K562 (cell line): ENCODE data around the gene LYRM7. TPM values are rescaled to one million over a fixed set of nuclear protein-coding genes. Genes with fewer than 3 reads are reported as not detected.

ENCODE experiments used
- ATAC-seq: fragments of 200-7000 bp; cut with Tn5 transposase; 3 replicates; pipeline ENCODE4 v1.9.1; 2020; ENCODE audit warnings: moderate library complexity
- BruUV-seq: library from RNA; stranded (reverse); fragments of 400-500 nt; replicated peaks from 2 replicates; lab custom pipeline; 2021; lab: Mats Ljungman, UMichigan
- CTCF ChIA-PET: fragments of 300-600 bp; formaldehyde crosslinking; extraction: SDS; loops from one replicate; lab custom pipeline; 2021; ENCODE audit warnings: low intra/inter-chr PET ratio; lab: Yijun Ruan, JAX
- POLR2A ChIA-PET: fragments of 300-600, 350-650 bp; sonication (Branson Sonifier 250); formaldehyde crosslinking; extraction: SDS; loops from one replicate; lab custom pipeline; 2021; ENCODE audit warnings: antibody characterized with exemption, inconsistent platforms; lab: Yijun Ruan, JAX
- DNase-seq, 4 experiments: peaks; one replicate each; pipeline versions ENCODE4 v3.0.0 to v3.0.0-alpha.2; 2011 to 2018; ENCODE audit warnings: low spot score in 3 of 4, mixed read lengths in 3 of 4; ENCODE audit errors: extremely low read depth in 1 of 4
- FAIRE-seq: peaks from 2 replicates; lab custom pipeline; 2011; peaks lifted over from hg19 to GRCh38; lab: Jason Lieb, UNC
- H2AFZ ChIP-seq: 2 replicates; pipeline ENCODE4 v1.6.0; 2011; ENCODE audit warnings: low read depth, low read length, control low read depth, inconsistent platforms
- H3K27ac ChIP-seq: fragments of 200-600 bp; 3 replicates; pipeline ENCODE4 v1.8.0; 2011; ENCODE audit warnings: low read depth, mild to moderate bottlenecking, control low read depth, inconsistent platforms, low read length, moderate library complexity, mixed read lengths; ENCODE audit errors: extremely low read depth
- H3K27me3 ChIP-seq, 2 experiments: fragments of 300-600 bp in 1 of 2; 2 replicates in 1 of 2; 3 replicates in 1 of 2; pipeline versions ENCODE4 v1.6.0 to v1.8.0; 2011; ENCODE audit warnings: inconsistent platforms in 2 of 2, low read length in 2 of 2, mild to moderate bottlenecking in 1 of 2, mixed read lengths in 1 of 2, moderate library complexity in 1 of 2; ENCODE audit not compliant: control insufficient read depth in 2 of 2, insufficient read depth in 2 of 2
- H3K36me3 ChIP-seq: fragments of 300-600 bp; 3 replicates; pipeline ENCODE4 v1.8.0; 2011; ENCODE audit warnings: mild to moderate bottlenecking, low read length, inconsistent platforms; ENCODE audit not compliant: control insufficient read depth, insufficient read depth
- H3K4me1 ChIP-seq, 2 experiments: fragments of 200-600 bp in 1 of 2; replicated peaks in 1 of 2; 2 replicates in 1 of 2; 3 replicates in 1 of 2; pipeline versions ENCODE4 v1.5.1 to v1.8.0; 2011; ENCODE audit warnings: inconsistent platforms in 2 of 2, low read length in 2 of 2, mild to moderate bottlenecking in 1 of 2, mixed read lengths in 1 of 2, moderate library complexity in 1 of 2; ENCODE audit not compliant: control insufficient read depth in 2 of 2, insufficient read depth in 2 of 2
- H3K4me2 ChIP-seq: 2 replicates; pipeline ENCODE4 v1.6.1; 2011; ENCODE audit warnings: low read length, control low read depth, inconsistent platforms, mixed read lengths; ENCODE audit not compliant: insufficient read depth
- H3K4me3 ChIP-seq: fragments of 200-600 bp; sonication (generic), shearing (Covaris generic); 2 replicates; pipeline ENCODE4 v1.5.1; 2016; ENCODE audit warnings: control low read depth, inconsistent platforms
- H3K79me2 ChIP-seq: fragments of 200-600 bp; 3 replicates; pipeline ENCODE4 v1.8.0; 2011; ENCODE audit warnings: low read length, inconsistent platforms; ENCODE audit not compliant: control insufficient read depth, insufficient read depth
- H3K9ac ChIP-seq, 2 experiments: 2 replicates each; pipeline versions ENCODE4 v1.6.0 to v1.6.1; 2011; ENCODE audit warnings: low read depth in 2 of 2, low read length in 2 of 2, control low read depth in 1 of 2, inconsistent platforms in 1 of 2, mild to moderate bottlenecking in 1 of 2, mixed read lengths in 1 of 2; ENCODE audit not compliant: insufficient read depth in 1 of 2
- H3K9me1 ChIP-seq: one replicate; pipeline ENCODE4 v1.6.0; 2011; ENCODE audit warnings: inconsistent platforms, mild to moderate bottlenecking, low read length, moderate library complexity; ENCODE audit not compliant: control insufficient read depth, insufficient read depth
- H3K9me3 ChIP-seq: replicated peaks from 2 replicates; pipeline ENCODE4 v1.5.1; 2011; ENCODE audit warnings: low read depth, low read length, inconsistent platforms; ENCODE audit not compliant: control insufficient read depth, insufficient read depth
- H4K20me1 ChIP-seq: replicated peaks from 2 replicates; pipeline ENCODE4 v1.6.1; 2011; ENCODE audit warnings: low read length, inconsistent platforms, mixed read lengths; ENCODE audit not compliant: control insufficient read depth, insufficient read depth
- HNRNPK ChIP-seq: fragments of 200-400 bp; formaldehyde crosslinking; IDR thresholded peaks from one replicate; pipeline ENCODE4 v1.6.1; 2018; ENCODE audit warnings: mild to moderate bottlenecking, low read depth, low read length; ENCODE audit not compliant: poor library complexity, severe bottlenecking
- IFI16 ChIP-seq: fragments of 250-450 bp; sonication (Bioruptor Pico); IDR thresholded peaks from 2 replicates; pipeline ENCODE4 v2.1.2; 2022; ENCODE audit warnings: mild to moderate bottlenecking, inconsistent platforms
- MBD2 ChIP-seq: sonication (generic); IDR thresholded peaks from 2 replicates; pipeline ENCODE4 v1.6.1; 2016; ENCODE audit warnings: low read depth, borderline replicate concordance
- MEIS2 ChIP-seq: fragments of 450-650 bp; IDR thresholded peaks from 2 replicates; pipeline ENCODE4 v1.6.1; 2014; ENCODE audit warnings: mild to moderate bottlenecking; ENCODE audit not compliant: partially characterized antibody
- PCBP1 ChIP-seq: fragments of 200-400 bp; formaldehyde crosslinking; IDR thresholded peaks from 2 replicates; pipeline ENCODE4 v1.6.1; 2018; ENCODE audit warnings: mild to moderate bottlenecking, low read depth, low read length; ENCODE audit not compliant: poor library complexity, severe bottlenecking
- PHTF2 ChIP-seq: fragments of 250-450 bp; sonication (Bioruptor Pico); IDR thresholded peaks from 2 replicates; pipeline ENCODE4 v1.5.0; 2021; ENCODE audit warnings: mild to moderate bottlenecking
- PPARD ChIP-seq: fragments of 250-450 bp; sonication (Bioruptor Pico); IDR thresholded peaks from 2 replicates; pipeline ENCODE4 v1.8.0; 2022; ENCODE audit warnings: inconsistent platforms, mild to moderate bottlenecking, moderate library complexity
- PYGO2 ChIP-seq: fragments of 450-650 bp; IDR thresholded peaks from 2 replicates; pipeline ENCODE4 v1.6.1; 2016; ENCODE audit warnings: mild to moderate bottlenecking, missing genetic modification characterization, moderate library complexity, missing compliant biosample characterization
- SAP30 ChIP-seq: fragments of 200-600 bp; sonication (generic); IDR thresholded peaks from 2 replicates; pipeline ENCODE4 v1.6.1; 2012; ENCODE audit warnings: borderline replicate concordance, low read depth, mild to moderate bottlenecking, moderate library complexity, low read length, control low read depth, inconsistent platforms; ENCODE audit not compliant: insufficient read depth, poor library complexity, severe bottlenecking
- SREBF1 ChIP-seq: fragments of 150-350 bp; IDR thresholded peaks from 2 replicates; pipeline ENCODE4 v1.6.1; 2014; ENCODE audit warnings: antibody characterized with exemption, low read depth, low read length, borderline replicate concordance
- TAF9B ChIP-seq: fragments of 450-650 bp; IDR thresholded peaks from 2 replicates; pipeline ENCODE4 v1.6.1; 2018; ENCODE audit warnings: mild to moderate bottlenecking; ENCODE audit not compliant: partially characterized antibody
- YBX1 ChIP-seq: fragments of 450-650 bp; IDR thresholded peaks from 2 replicates; pipeline ENCODE4 v1.7.1; 2016; ENCODE audit warnings: mild to moderate bottlenecking
- YY1 ChIP-seq, 3 experiments: IDR thresholded peaks; 2 replicates each; pipeline ENCODE4 v1.6.1; 2011; ENCODE audit warnings: low read length in 2 of 3, mild to moderate bottlenecking in 2 of 3, moderate library complexity in 2 of 3, borderline replicate concordance in 1 of 3, control low read depth in 1 of 3, low read depth in 1 of 3; ENCODE audit not compliant: insufficient read depth in 3 of 3, insufficient replicate concordance in 2 of 3, control insufficient read depth in 1 of 3, insufficient read length in 1 of 3; ENCODE audit errors: extremely low read depth in 1 of 3
- ZNF584 ChIP-seq: fragments of 200-800 bp; sonication (Bioruptor generic); IDR thresholded peaks from 2 replicates; pipeline ENCODE4 v1.6.1; 2016; ENCODE audit warnings: low read depth, mild to moderate bottlenecking, missing genetic modification characterization, missing compliant biosample characterization
- WGBS: fragments of 100-300 bp; shearing (Covaris generic); methylation state at CpG from one replicate; pipeline ENCODE4 v1.1.6; 2016; ENCODE audit warnings: low coverage, mixed read lengths; ENCODE audit not compliant: insufficient coverage; ENCODE audit errors: missing lambda C conversion rate; 5-methylcytosine and 5-hydroxymethylcytosine counted together
- in situ Hi-C: fragments of 300-500 bp; cut with MboI; formaldehyde crosslinking; loops from 4 replicates; pipeline ENCODE4 v1.15.0; 2018; ENCODE audit warnings: inconsistent platforms, mixed read lengths
- intact Hi-C: fragments of 100-400 bp; cut with micrococcal nuclease; formaldehyde crosslinking; loops from 2 replicates; pipeline ENCODE4 v1.14.2; 2022
- polyA plus RNA-seq, 8 experiments: library from polyadenylated mRNA; depleted of rRNA in 4 of 8; stranded (reverse) in 5 of 8; unstranded in 3 of 8; fragments of >200 nt; fragmentation: Nextera tagmentation in 2 of 8; fragmentation: Illumina TruSeq in 1 of 8; extraction: Ambion mirVana in 2 of 8; extraction: Trizol in 1 of 8; gene quantifications; 2 replicates each; pipeline versions ENCODE4 v1.2.1 to v1.2.3, GENCODE V29; 2011 to 2014; ENCODE audit warnings: inconsistent platforms in 1 of 8, missing spikeins in 1 of 8
- total RNA-seq, 7 experiments: library from RNA; depleted of rRNA in 6 of 7; stranded (reverse); fragments of >200 nt in 6 of 7; fragmentation: Illumina TruSeq in 2 of 7; extraction: Trizol in 2 of 7; gene quantifications; 2 replicates each; pipeline versions ENCODE4 v1.2.1 to v1.2.3, GENCODE V29; 2011 to 2021; ENCODE audit warnings: low replicate concordance in 1 of 7
- TF ChIP-seq, protein P1 (sequence below): sonication (generic); formaldehyde crosslinking; IDR thresholded peaks from 2 replicates; pipeline ENCODE4 v1.8.0; 2022; ENCODE audit warnings: missing genetic modification reagents, mild to moderate bottlenecking, borderline replicate concordance
- TF ChIP-seq, protein P2 (sequence below): fragments of 450-650 bp; formaldehyde crosslinking; conservative IDR thresholded peaks from 2 replicates; pipeline ENCODE4 v1.4.0; 2022; ENCODE audit warnings: mild to moderate bottlenecking, missing genetic modification characterization
- TF ChIP-seq, protein P3 (sequence below): sonication (generic); formaldehyde crosslinking; IDR thresholded peaks from 2 replicates; pipeline ENCODE4 v1.4.0; 2020; ENCODE audit warnings: mild to moderate bottlenecking, missing genetic modification reagents

The LYRM7 gene
- total and polyA plus RNA-seq, 9 of the 15 experiments (the other 6 are each of a cell fraction or from before 2014, with no cell fraction given) = 16.2 to 70.1 (median 33.3) TPM

DNA sequence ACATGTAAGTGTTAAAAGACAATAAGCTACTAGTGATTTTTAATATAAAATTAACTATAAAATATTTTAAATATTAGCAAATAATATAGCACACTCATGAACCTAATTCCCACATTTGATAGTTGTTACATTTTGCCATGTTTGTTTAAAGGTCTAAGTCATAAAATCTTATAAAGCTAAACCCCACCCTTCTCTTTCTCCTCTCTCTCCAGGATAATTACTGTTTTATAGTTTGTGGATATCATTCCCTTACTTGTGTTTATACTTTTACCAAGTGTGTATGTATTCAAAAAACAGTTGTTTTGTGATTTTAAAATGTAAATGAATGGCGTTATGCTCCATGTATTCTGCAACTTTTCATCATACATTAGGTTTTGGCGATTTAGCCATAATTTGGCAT is 34.2 kb downstream of the LYRM7 start (continued):
- no peak for TF ChIP-seq YY1 (IDR thresholded peaks at IDR 0.05; ENCODE audit: borderline replicate concordance in 1 of 3, control insufficient read depth in 1 of 3, extremely low read depth in 1 of 3, insufficient read depth in 3 of 3, insufficient read length in 1 of 3, insufficient replicate concordance in 2 of 3, low read depth in 1 of 3, low read length in 2 of 3)
- no peak for TF ChIP-seq MEIS2
- TF ChIP-seq SREBF1 = no peak
- TF ChIP-seq, all 486 proteins: peak for 0

DNA sequence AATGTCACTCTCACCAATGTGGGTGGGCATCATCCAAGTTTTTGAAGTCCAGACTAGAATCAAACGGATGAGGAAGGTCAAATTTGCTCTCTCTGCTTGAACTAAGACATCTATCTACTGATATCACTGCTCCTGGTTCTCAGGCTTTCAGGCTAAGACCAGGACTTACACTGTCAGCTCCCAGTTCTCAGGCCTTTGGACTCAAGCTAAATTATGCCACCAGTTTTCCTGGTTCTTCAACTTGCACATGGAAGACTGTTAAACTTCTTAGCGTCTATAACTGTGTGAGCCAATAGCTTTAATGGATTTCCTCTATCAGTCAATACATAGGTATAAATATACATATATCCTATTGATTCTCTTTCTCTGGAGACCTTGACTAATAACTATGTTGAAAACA is 35.3 kb downstream of the LYRM7 start:
- Histone ChIP-seq H3K4me2 (no peak overlapping the region), H3K27ac (no peak overlapping the region), H3K9me3 (no peaks in the 10 kb centered on the region)
- no peak for DNase-seq
- in situ Hi-C loops = no loop called here
- BruUV-seq = no TSS peak
- intact Hi-C loops = no loop called here
- ChIA-PET CTCF (no interaction called here), POLR2A (interaction anchor here (0.6 to 2.5 kb wide), 3 partner anchors 10 to 47 kb away, joined by 3 to 7 read pairs (median 5); no protein-coding TSS in a partner anchor)
- ATAC-seq = no peak
- FAIRE-seq = no peak
- TF ChIP-seq HNRNPK (no peak), PHTF2 (no peak), SAP30 (no peak), TAF9B (no peak), ZNF584 (CRISPR knock-in tag) (no peak), PYGO2 (tag) (no peak), PCBP1 (no peak), MBD2 (no peak), IFI16 (CRISPR knock-in tag) (no peak), PPARD (CRISPR knock-in tag) (no peak), YBX1 (no peak)
- TF ChIP-seq, protein P1, sequence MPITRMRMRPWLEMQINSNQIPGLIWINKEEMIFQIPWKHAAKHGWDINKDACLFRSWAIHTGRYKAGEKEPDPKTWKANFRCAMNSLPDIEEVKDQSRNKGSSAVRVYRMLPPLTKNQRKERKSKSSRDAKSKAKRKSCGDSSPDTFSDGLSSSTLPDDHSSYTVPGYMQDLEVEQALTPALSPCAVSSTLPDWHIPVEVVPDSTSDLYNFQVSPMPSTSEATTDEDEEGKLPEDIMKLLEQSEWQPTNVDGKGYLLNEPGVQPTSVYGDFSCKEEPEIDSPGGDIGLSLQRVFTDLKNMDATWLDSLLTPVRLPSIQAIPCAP (CRISPR knock-in tag) = no peak
- TF ChIP-seq, protein P2, sequence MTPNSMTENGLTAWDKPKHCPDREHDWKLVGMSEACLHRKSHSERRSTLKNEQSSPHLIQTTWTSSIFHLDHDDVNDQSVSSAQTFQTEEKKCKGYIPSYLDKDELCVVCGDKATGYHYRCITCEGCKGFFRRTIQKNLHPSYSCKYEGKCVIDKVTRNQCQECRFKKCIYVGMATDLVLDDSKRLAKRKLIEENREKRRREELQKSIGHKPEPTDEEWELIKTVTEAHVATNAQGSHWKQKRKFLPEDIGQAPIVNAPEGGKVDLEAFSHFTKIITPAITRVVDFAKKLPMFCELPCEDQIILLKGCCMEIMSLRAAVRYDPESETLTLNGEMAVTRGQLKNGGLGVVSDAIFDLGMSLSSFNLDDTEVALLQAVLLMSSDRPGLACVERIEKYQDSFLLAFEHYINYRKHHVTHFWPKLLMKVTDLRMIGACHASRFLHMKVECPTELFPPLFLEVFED (CRISPR knock-in tag) = no peak
- TF ChIP-seq, protein P3, sequence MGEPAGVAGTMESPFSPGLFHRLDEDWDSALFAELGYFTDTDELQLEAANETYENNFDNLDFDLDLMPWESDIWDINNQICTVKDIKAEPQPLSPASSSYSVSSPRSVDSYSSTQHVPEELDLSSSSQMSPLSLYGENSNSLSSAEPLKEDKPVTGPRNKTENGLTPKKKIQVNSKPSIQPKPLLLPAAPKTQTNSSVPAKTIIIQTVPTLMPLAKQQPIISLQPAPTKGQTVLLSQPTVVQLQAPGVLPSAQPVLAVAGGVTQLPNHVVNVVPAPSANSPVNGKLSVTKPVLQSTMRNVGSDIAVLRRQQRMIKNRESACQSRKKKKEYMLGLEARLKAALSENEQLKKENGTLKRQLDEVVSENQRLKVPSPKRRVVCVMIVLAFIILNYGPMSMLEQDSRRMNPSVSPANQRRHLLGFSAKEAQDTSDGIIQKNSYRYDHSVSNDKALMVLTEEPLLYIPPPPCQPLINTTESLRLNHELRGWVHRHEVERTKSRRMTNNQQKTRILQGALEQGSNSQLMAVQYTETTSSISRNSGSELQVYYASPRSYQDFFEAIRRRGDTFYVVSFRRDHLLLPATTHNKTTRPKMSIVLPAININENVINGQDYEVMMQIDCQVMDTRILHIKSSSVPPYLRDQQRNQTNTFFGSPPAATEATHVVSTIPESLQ (CRISPR knock-in tag) = no peak
- TF ChIP-seq, all 486 proteins: peak for 0
- Histone ChIP-seq H2AFZ (no peak overlapping the region), H3K9me1 (no peaks in the 10 kb centered on the region), H3K27me3 (no peaks in the 10 kb centered on the region), H3K79me2 (no peaks in the 10 kb centered on the region), H3K9ac (no peak overlapping the region), H3K36me3 (peaks cover 6% of the 10 kb centered on the region; the same call in 1 of the 3 replicates), H3K4me3 (no peak overlapping the region), H4K20me1 (no peaks in the 10 kb centered on the region), H3K4me1 (no peaks in the 10 kb centered on the region)
- WGBS = 86% methylated on average over 2 of the region's 2 CpGs
